Measurements from ENCODE around the gene ZNF778.

- TF ChIP-seq CTCF (IDR thresholded peaks at IDR 0.05; ENCODE audit: insufficient read depth, low read length, poor library complexity, severe bottlenecking) (no peak), EZH2phosphoT487 (conservative IDR thresholded peaks at IDR 0.05; ENCODE audit: low read length) (no peak)
Measured at GRCh38 chr16:89189358-89190025, 28.0 kb upstream of the ZNF778 start.
